ENCODE data around the gene ORM2.

GRCh38 chr9:114336157-114336556 lies 6.5 kb downstream of the ORM2 start:
- no peak for TF ChIP-seq CTCF (IDR thresholded peaks at IDR 0.05)
- no peak for TF ChIP-seq POLR2A (IDR thresholded peaks at IDR 0.05)
- TF ChIP-seq POLR2AphosphoS5 (IDR thresholded peaks at IDR 0.05): no peak
- TF ChIP-seq EP300 (IDR thresholded peaks at IDR 0.05): no peak

All from stomach (tissue), 4 donors.